GM11168 (cell line): ENCODE data around the gene LRRC75B.
"Not testable (repeated sequence)": the region's sequence is repeated elsewhere in the genome, so short reads cannot be mapped to it uniquely, and the experiment has no call there.

Experiments used
- in situ Hi-C: fragments of 300-500 bp; cut with MboI; formaldehyde crosslinking; loops from one replicate; pipeline ENCODE4 v1.12.0; 2022; ENCODE audit warnings: low sequenced_read_pairs; ENCODE audit not compliant: unreplicated experiment

Gene LRRC75B

GRCh38 chr22:24602847-24603769, 10.2 kb upstream of the LRRC75B start, which contains the start of gene GGT1:
Gene GGT1, plus strand, starts transcription at chr22:24603193. Its CDS starts 7,889 bp downstream, at chr22:24611082.
- in situ Hi-C loops: loop anchor here (10.0 kb wide), 1 partner anchor 928 kb away; no protein-coding TSS in a partner anchor

DNA sequence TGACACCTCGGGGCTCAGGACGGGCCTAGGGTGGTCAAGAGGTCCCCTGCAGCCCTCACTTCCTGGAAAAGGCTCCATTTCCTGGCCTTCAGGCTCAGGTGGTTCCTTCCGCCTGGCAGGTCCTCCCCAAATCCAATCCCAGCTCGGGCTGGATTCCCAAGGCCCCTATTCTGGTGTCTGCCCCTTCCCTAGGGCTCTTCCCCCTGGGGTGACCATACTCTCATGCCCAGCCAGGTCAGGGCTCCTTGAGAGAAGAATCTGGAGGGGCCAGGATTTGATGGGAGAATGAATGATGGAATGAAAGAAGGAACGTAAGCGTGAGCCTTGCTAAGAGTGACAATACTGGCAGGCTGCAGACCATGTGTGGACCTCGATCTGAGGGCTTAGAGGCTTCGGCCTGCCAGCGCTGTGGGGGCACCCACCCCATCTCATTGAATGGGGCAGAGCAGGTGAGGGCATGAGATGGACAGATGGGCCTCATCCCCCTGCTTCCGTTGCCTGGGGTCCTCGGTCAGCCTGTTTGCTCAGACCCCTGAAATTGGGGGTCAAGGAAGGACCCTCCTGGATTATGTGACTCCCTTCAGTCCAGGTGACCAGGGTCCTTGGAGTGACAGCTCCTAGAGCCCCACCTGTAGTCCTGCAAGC, 9.4 kb upstream of the LRRC75B start:
- in situ Hi-C loops: loop anchor here (10.0 kb wide), 1 partner anchor 927 kb away; no protein-coding TSS in a partner anchor

GRCh38 chr22:24601217-24602104, 8.6 kb upstream of the LRRC75B start:
- in situ Hi-C loops: loop anchor here (10.0 kb wide), 1 partner anchor 927 kb away; no protein-coding TSS in a partner anchor

DNA sequence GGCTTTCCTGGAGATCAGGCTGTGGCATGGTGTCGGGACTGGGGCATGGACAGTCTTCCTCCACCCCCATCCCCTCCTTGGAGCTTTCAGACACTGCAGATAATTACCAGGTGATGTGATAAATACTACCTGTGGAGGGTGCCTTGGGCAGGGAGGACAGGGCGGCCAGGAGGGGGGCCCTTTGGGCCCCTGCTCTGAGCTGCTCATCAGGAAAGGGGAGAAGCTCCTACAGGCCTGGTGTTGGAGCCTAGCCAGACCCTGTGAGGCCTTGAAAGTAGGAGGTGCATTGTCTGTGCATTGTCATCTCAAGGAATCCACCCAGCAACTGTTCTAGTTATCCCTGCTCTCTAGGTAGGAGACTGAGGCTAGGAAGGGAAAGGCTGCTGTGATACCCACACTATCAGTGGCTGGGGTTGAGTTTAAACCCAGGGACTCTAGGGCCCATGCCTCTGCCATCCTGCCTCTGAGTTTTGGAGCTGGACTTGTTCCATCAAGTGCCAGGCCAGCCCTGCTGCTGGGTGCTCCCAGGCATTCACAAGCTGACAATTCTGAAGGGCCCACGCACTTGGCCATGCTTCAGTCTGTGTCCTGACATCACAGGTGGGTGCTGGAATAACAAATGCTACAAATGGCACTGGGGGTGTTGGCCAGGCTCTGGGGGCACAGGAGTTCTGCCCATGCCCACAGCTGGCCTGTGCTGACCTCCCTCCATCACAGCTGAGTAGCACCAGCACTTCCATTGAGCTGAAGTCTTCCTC, 7.3 kb upstream of the LRRC75B start:
- in situ Hi-C loops: loop anchor here (10.0 kb wide), 1 partner anchor 925 kb away; no protein-coding TSS in a partner anchor

GRCh38 chr22:24599514-24599913, 6.6 kb upstream of the LRRC75B start:
- in situ Hi-C loops: no loop called here

DNA sequence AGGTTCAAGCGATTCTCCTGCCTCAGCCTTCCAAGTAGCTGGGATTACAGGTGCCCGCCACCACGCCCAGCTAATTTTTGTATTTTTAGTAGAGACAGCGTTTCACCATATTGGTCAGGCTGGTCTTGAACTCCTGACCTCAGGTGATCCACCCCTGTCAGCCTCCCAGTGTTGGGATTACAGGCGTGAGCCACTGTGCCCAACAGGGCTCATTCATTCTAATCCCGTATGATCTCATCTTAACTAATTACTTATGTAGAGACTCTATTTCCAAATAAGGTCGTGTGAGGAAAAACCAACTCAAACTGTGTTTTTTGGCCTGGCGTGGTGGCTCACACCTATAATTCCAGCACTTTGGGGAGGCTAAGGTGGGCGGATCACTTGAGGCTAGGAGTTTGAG, 4.2 kb upstream of the LRRC75B start:
- in situ Hi-C loops: not testable (repeated sequence)

DNA sequence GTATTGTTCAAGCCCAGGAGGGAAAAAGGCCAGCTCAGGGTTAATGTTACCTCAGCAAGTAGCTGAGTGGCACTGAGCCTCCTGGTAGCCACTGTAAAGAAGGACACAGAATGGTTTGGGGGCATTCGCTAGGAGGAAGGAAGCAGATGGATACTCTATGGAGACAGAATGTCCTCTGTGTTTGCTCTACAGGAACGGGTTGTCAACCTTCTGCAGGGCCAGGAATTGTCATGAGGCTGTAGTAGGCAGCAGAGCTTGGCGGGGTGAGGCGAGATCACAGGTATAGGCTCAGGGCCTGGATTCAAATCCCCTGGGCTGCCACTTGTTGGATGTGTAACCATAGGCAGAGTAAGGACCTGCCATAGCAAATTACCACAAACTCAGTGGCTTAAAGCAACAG, 3.0 kb upstream of the LRRC75B start:
- in situ Hi-C loops: no loop called here

GRCh38 chr22:24595228-24595627, 2.4 kb upstream of the LRRC75B start:
- in situ Hi-C loops: no loop called here

DNA sequence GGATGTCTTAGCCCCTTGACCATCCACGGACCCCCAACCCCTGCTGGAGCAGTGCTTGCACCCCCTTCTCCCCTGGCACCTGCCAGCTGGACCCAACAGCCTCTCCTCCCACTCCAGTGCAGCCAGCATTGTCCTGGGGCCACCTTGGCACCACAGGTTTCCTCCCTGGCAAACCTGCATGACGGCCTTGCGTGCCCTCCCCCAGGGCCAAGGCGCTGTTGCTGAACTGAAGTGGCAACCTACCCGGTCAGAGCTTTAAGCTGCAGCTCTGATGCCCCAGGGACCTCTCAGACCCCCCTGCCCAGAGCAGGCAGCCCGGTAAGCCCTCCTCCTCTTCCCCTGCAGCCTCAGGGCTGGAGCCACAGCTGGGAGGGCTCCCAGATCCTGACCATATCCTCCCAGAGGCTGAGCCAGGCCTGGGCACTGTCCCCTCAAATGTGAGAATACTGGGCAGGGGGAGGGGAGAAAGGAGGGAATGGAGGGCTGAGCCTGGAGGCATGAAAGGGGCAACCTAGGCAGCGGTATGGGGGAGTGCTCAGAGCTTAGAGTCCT, 1.8 kb upstream of the LRRC75B start:
- in situ Hi-C loops: no loop called here

DNA sequence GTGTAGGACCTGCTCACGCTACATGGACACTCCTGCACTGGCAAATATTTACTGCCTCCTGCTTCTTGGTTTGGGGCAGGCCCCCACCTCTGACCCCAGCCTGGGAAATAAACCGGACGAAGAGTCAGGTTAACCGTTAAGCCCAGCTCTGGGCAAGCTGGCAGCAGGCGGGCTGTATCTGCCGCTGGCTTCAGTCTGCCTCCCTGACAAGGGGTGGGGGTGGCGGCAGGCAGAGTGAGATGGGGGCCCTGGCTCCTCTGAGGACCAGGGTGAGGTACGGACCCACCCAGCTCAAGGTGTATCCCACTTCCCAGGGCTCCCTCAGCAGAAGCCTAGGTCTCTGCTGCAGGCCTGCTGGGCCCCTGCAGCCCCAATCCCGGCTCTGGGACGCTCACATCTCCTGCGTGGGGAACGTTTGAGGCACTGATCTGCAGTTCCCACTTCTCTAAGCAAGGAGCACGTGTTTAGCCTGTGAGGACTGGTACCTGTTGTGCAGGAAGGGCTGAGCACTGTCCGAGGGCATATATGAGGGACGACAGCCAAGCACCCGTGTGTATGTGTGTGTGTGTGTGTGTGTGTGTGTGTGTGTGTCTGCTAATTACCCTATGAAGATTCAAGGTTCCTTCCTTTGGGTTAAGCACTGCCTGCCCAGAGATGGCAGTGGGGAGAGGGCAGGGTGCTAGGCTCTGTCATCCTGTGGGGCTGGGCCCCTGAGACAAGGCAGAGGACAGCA, 1.1 kb upstream of the LRRC75B start:
- in situ Hi-C loops: no loop called here

GRCh38 chr22:24593559-24593835, 624 bp upstream of the LRRC75B start:
- in situ Hi-C loops: not testable (repeated sequence)

- in situ Hi-C loops: no loop called here
These were observed 619 bp downstream of the LRRC75B start for GRCh38 chr22:24592058-24592850.

GRCh38 chr22:24591286-24591830, 1.5 kb downstream of the LRRC75B start:
- in situ Hi-C loops: no loop called here

- in situ Hi-C loops: no loop called here
These were observed 2.2 kb downstream of the LRRC75B start for GRCh38 chr22:24590596-24591173.

DNA sequence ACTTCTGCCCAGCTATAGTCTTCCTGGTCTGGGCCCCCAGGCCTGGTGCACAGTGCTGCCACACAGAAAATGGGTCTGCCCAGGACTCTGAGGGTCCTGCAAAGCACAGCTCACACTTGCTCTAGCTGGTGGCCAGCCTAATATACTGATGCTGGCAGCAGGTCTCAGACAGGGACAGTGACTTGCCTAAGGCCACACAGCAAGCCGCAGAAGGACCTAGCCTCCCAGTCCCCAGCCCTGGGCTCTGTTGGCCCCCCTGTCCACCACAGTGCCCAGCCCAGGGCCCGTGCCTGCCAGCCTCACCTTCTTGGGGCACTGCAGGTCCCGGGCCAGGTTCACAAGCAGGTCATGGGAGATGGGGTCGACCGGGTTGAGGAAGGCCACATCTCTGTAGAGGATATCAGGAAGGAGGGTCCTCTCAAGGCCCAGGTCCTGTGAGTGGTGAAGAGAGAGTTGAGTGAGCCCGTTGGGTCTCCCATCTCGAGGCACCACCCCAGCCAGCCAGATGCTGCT, 3.3 kb downstream of the LRRC75B start:
- in situ Hi-C loops: no loop called here

DNA sequence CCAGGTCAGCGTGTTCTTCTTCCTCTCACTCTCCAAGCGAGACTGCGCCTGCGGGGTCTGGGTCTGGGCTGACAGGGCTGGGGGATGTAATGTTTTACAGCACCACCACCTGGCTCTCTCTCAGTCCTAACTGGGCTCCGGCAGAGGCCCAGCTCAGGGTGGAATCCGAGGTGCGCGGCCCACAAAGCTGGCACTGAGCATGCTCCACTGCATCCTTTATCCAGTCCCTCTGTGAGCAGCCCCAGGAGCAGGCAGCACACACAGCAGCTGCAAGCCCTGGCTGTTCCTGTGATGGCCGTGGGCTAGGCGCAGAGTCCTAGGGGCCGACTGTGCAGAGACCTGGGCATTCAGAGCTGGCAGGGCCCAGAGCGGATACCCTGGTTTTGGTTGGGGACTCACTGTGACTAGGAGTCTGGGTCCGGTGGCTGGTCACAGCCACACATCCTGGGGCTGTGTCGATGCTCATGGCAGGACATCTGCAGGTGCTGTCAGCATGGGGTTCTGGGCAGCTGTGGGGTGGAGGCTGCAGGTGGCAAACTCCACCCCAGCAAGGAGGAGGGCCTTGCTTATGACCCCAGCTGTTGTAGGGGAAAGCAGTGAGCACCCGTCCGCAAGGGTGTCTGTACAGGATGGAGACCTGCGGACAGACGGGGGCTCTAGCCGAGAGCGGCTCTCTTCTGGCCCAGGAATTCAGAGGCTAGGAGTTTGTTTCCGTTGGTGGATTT, 4.0 kb downstream of the LRRC75B start:
- in situ Hi-C loops: no loop called here

GRCh38 chr22:24588381-24588756, 4.5 kb downstream of the LRRC75B start:
- in situ Hi-C loops: no loop called here
